Small intestine (tissue), 4 donors: Measurements from ENCODE around the gene TMEM127. TPM values are rescaled to one million over a fixed set of nuclear protein-coding genes. Genes with fewer than 3 reads are reported as not detected.

Source experiments
- polyA plus RNA-seq, 4 donors: library from polyadenylated mRNA; stranded (reverse) in 3 of 4; unstranded in 1 of 4; fragments of 200-250 nt in 3 of 4; fragments of 120-200 nt in 1 of 4; gene quantifications; one replicate each; pipeline versions ENCODE4 v1.2.1 to v1.2.3, GENCODE V29; 2013
- donor health status: healthy with polysubstance abuse.
- donor health status: Bipolar disorder and iron deficiency.
- donor health status: healthy.

TMEM127 gene
- polyA plus RNA-seq, 4 donors, result 12.1 to 47.9 (median 21.1) TPM

Other genes starting within 250 kb of the TMEM127 start
- 1 to 10 TPM in 1 of 4 donors, under 1 TPM in 2, not detected in 1; 0.22 to 6.5 (median 0.93) TPM for gene GPAT2, start 231.1 kb downstream of the TMEM127 start, polyA plus RNA-seq
- gene ADRA2B, start 149.4 kb downstream of the TMEM127 start, polyA plus RNA-seq, result 1 to 10 TPM in 1 of 4 donors, under 1 TPM in 1, not detected in 2; 0.69 to 1.5 TPM
- gene ASTL, start 127.5 kb downstream of the TMEM127 start, polyA plus RNA-seq, result not detected
- gene DUSP2, start 120.6 kb downstream of the TMEM127 start, polyA plus RNA-seq, result 1 to 10 TPM in 3 of 4 donors, under 1 TPM in 1; 0.45 to 5.1 (median 2.4) TPM
- 100 to 1,000 TPM in 1 of 4 donors, 10 to 100 TPM in 3; 44.5 to 123 (median 66.7) TPM for gene STARD7, start 57.2 kb downstream of the TMEM127 start, polyA plus RNA-seq
- gene CIAO1, start 228 bp upstream of the TMEM127 start, polyA plus RNA-seq, result 10 to 100 TPM; 50.3 to 73.2 (median 56.6) TPM
- 100 to 1,000 TPM in 1 of 4 donors, 10 to 100 TPM in 3; 55.4 to 156 (median 66.9) TPM for gene SNRNP200, start 39.5 kb upstream of the TMEM127 start, polyA plus RNA-seq
- 1 to 10 TPM in 1 of 4 donors, under 1 TPM in 2, not detected in 1; 0.27 to 1.9 (median 0.92) TPM for gene ITPRIPL1, start 59.3 kb upstream of the TMEM127 start, polyA plus RNA-seq
- gene NCAPH, start 69.8 kb upstream of the TMEM127 start, polyA plus RNA-seq, result 10 to 100 TPM in 1 of 4 donors, 1 to 10 TPM in 3; 1.6 to 16.7 (median 5.6) TPM
- 1 to 10 TPM in 3 of 4 donors, under 1 TPM in 1; 0.61 to 6.2 (median 3.1) TPM for gene NEURL3, start 239.4 kb upstream of the TMEM127 start, polyA plus RNA-seq